Measurements from ENCODE around the gene IL25.
"Not testable (repeated sequence)": the region's sequence is repeated elsewhere in the genome, so short reads cannot be mapped to it uniquely, and the experiment has no call there.

IL25 gene

GRCh38 chr14:23411563-23412525, 39.2 kb downstream of the IL25 start:
- no peak for DNase-seq

GRCh38 chr14:23413681-23414080, 41.1 kb downstream of the IL25 start:
- no peak for DNase-seq

- DNase-seq: no peak
Measured at GRCh38 chr14:23414254-23414653, 41.6 kb downstream of the IL25 start.

- no peak for DNase-seq
Measured at GRCh38 chr14:23414906-23415820, 42.6 kb downstream of the IL25 start.

DNA sequence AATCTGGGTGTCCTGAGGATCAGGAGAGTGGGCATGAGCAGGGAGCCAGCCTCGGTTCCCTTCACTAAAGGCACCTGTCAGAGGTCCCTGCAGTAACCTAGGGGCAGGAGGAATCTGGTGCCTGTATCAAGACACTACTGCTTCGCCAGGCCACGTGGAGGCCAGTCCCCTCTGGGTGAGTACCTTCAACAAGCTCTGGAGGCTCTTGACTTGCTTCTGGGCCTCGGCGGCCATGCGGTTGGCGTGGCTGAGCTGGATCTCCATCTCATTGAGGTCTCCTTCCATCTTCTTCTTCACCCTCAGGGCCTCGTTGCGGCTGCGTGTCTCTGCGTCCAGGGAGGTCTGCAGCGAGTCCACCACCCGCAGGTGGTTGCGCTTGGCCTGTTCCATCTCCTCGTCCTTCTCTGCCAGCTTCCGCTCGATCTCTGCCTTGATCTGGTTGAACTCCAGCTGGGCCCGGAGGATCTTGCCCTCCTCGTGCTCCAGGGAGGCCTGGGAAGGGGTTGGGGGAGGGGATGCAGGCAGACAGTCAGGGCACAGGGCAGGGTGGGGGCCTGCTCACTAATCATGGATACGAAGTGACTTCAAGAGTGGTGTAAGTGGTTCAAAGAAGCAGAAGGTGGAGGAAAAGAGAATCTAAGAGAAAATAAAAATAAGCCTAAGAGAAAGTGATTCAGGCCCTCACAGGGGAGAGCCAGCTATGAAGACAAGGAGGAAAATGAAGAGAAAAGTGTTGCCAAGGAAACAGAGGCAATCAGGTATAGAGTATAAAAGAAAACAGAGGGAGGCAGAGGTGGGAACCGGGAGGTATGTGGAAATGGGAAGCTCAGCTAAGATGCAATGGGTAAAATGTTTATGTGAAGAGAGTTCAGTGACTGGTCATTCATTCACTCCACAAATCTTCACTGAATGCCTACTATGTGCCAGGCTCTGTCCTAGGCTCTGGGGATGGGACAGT, 43.5 kb downstream of the IL25 start:
- no peak for DNase-seq

DNA sequence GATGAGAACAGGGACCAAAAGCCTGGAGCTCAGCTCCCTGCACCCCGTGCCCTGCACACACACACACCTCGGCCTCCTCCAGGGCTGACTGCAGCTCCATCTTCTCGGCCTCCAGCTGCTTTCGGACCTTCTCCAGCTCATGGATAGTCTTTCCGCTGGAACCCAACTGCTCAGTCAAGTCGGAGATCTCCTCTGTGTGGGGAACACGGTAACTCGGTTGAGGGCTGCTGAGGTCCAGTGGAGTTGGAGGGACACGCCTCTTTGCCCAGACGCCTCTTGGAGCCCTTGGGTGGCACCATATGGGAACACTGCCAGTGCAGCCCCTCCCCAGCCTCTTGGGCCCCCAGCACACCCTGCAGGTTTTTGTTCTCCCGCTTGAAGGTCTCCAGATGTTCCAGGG, 44.2 kb downstream of the IL25 start:
- no peak for DNase-seq

- not testable (repeated sequence) for DNase-seq
Measured at GRCh38 chr14:23417269-23417668, 44.7 kb downstream of the IL25 start.

- DNase-seq: no peak
Measured at GRCh38 chr14:23418021-23418420, 45.4 kb downstream of the IL25 start.

- not testable (repeated sequence) for DNase-seq
Measured at GRCh38 chr14:23419646-23420045, 47.0 kb downstream of the IL25 start.

DNA sequence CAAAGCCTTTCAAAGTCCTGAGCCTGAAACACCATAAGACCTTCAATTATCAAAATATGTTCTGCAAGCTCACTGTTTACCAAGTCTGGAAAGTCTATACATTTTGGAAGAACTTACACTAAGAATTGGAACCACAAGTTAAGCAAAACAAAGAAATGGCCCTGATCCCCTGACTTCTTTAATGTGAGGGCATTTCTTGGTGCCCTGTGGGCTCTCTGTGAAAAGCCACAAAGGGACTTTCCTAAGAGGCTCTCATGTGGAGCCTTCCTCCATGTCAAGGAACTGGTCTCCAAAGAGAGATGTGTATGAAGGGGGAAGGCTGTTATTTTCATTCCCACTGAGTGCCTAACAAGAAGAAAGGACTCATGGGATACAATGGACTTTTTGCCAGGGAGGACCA, 49.0 kb downstream of the IL25 start:
- DNase-seq: peak; percentile 67

DNA sequence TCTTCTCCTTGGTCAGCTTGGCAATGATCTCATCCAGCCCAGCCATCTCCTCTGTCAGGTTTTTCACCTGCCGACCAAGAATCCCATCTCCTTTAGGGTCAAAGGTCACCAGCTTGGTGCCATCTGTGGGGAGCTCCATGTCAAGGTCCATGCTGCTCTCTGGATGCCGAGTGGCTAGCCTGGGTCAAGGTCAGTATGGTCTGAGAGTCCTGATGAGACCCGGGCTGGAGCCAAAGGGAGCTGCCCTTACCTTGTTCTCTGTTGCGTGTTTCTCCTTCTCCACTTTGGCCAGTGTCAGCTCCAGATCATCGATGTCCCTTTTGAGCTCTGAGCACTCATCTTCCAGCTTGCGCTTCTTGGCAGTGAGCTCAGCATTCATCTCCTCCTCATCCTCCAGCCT, 51.0 kb downstream of the IL25 start:
- DNase-seq: no peak

DNA sequence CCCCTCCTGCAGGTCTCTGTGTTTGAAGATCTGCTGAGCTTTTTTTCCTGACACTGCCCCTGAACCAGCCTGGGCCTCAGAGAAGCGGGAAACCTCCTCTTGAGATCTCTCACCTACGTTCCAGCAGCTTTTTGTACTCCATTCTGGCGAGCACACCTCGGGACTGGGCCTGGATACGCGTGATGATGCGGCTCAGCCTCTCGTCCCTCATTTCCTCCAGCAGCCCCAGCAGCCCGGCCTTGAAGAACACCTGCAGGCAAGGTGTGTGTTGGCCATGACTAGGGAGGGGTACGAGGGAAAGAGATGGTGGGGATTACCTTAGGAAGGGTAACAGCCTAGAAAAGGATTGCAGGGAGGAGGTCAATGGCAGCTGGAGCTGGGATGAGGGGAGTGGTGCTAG, 52.6 kb downstream of the IL25 start:
- DNase-seq: no peak

DNA sequence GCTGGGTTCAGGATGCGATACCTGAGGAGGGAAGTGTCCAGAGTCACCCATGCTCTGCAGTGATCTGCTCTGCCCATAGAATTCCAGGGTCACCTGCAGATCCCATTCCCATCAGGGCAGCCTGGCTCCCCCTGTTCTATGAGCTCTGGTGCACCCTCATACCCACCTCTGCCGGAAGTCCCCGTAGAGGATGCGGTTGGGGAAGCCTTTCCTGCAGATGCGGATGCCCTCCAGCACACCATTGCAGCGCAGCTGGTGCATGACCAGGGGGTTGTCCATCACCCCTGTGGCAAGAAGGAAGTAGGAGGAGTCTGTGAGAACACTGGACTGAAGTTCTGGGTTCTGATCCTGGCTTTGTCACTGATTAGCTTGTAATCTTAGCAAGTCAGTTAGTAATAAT, 53.2 kb downstream of the IL25 start:
- DNase-seq: not testable (repeated sequence)
